Activated CD4-positive, alpha-beta T cell treated with anti-CD3 and anti-CD28 coated beads, Interleukin-2, amount 50 U/mL, for 24 hours (primary cell): ENCODE results near the gene CXCL9.
"Not testable (repeated sequence)": the region's sequence is repeated elsewhere in the genome, so short reads cannot be mapped to it uniquely, and the experiment has no call there.

Experiments
- DNase-seq, 2 donors: peaks; one replicate each; pipeline ENCODE4 v3.0.0-alpha.2; 2020; ENCODE audit warnings: low read depth in 1 of 2, low spot score in 1 of 2

CXCL9 gene

DNA sequence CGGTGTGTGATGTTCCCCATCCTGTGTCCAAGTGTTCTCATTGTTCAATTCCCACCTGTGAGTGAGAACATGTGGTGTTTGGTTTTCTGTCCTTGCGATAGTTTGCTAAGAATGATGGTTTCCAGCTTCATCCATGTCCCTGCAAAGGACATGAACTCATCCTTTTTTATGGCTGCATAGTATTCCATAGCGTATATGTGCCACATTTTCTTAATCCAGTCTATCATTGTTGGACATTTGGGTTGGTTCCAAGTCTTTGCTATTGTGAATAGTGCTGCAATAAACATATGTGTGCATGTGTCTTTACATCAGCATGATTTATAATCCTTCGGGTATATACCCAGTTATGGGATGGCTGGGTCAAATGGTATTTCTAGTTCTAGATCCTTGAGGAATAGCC is 45.2 kb downstream of the CXCL9 start:
- DNase-seq, result not testable (repeated sequence)

DNA sequence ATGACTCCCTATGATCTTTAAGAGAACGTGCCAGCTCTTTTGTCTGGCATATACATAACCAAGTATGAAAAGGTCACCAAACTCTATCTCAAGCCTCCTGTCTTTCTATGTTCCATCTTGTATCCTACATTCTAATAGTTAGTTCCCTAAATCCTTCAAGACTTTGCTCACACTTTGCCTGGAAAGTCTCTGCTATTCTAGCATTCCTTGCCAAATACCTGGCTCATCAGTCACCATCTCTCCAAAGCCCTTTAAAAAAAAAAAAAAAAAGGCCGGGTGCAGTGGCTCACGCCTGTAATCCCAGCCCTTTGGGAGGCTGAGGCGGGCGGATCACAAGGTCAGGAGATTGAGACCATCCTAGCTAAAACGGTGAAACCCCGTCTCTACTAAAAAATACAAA is 48.8 kb downstream of the CXCL9 start:
- not testable (repeated sequence) for DNase-seq

DNA sequence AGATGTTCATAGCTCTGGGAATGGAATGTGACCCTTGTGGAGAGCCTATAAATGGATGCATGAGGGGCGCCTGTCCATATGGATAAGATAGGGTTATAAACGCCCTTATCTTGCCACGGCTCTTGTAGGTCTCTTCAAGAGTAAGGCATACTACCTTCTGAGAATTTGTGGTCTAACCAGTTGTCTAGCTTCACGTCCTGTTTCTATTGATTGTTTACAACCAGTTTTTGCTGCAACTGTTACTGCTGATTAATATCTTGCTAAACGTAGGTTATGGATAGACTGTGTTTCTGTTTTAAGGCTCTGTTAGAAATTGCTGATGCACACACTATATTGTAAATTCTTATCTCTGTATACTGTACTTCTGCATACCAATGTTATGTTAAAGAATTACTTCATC is 52.5 kb downstream of the CXCL9 start:
- not testable (repeated sequence) for DNase-seq

DNA sequence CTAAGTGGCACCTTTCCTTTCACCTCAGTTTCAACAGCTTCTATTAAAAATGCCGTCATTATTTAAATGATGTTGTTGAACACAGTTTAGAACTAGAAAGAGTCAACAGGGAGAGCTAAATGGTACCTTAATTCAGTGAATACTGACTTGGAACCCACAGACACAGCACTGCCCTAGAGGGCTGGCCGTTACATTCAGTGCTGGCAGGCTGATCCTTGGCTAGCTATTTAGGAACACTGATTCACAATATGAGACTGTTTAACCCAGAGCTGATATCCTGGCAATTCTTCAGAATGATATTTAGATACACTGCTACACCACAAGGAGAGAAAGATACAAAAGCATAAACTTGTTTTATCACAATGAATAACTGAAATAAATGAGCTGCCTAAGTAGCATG is 53.8 kb downstream of the CXCL9 start:
- no peak for DNase-seq
